ENCODE measurements around the gene ZFP36L1.
A peak's percentile ranks its signal among the peaks of the same experiment; 100 is the strongest.
"Not testable (repeated sequence)": the region's sequence is repeated elsewhere in the genome, so short reads cannot be mapped to it uniquely, and the experiment has no call there.

ZFP36L1 gene

DNA sequence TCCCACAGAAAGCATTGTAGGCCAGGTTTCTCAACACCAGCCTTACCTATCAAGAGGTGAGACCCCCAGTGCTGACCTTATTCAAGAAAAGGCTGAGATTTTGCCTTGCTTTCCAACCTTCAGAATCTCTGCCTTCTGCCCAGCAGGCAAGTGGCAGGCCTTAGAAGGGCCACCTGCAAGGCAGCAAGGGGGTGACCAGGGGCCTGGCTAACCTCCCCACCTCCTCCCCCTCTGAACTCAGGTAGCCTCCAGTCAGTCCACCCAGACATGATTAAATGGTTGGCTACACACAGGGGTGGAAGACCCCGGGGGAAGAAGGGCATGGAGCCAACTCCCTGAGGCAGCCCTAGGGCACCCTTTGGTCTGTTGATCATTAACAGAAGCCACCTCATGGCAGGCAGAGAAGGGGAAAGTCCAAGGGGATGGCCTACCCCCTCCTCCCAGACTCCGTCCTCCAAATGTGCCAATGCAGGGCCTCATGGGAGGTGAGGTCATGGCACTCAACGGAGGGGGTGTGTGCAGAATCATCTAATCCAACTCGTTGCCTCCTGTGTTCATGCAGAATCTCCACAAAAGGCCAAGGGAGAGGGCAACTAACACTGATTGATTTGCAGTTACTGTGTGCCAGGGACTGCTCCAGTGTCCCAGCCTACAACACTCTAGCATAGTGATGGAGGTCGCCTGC, 8.5 kb downstream of the ZFP36L1 start:
- peak; percentile 39 for DNase-seq (ENCODE audit: low read depth)

DNA sequence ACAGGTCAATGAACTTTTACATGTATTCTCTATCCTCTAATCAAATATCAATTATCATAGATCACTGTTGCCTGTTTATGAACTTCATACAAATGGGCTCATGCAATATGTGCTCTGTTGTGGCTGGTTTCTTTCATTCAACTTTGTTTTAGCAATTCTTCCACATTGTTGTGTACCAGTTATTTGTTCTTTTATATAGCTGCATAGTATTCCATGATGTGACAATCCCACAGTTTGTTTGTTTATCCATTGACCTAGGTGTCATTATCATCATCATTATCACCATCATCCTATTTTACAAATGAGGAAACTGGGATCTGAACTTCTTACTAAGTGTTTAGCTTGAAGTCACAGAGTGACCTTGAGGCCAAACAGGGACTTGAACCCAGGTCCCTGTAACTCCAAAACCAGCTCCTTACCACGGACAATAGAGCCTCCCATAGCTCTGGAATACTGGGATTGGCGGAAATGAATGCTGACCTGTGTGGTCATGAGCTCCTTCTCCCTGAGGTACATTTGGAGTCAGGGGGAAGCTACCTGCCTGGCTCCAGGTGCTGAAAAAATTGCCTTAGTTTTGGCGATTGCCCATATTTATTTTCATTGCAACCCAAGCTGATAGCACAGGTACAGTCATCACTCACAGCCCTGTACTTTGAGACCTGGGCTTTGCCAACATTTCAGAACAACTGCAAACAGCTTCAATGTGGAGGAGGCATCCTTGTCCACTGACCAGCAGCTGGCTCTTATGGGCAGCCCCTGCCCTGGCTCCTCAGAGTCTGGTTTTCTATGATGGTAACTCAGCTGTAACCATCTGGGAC, 9.2 kb downstream of the ZFP36L1 start:
- DNase-seq (ENCODE audit: low read depth): no peak

DNA sequence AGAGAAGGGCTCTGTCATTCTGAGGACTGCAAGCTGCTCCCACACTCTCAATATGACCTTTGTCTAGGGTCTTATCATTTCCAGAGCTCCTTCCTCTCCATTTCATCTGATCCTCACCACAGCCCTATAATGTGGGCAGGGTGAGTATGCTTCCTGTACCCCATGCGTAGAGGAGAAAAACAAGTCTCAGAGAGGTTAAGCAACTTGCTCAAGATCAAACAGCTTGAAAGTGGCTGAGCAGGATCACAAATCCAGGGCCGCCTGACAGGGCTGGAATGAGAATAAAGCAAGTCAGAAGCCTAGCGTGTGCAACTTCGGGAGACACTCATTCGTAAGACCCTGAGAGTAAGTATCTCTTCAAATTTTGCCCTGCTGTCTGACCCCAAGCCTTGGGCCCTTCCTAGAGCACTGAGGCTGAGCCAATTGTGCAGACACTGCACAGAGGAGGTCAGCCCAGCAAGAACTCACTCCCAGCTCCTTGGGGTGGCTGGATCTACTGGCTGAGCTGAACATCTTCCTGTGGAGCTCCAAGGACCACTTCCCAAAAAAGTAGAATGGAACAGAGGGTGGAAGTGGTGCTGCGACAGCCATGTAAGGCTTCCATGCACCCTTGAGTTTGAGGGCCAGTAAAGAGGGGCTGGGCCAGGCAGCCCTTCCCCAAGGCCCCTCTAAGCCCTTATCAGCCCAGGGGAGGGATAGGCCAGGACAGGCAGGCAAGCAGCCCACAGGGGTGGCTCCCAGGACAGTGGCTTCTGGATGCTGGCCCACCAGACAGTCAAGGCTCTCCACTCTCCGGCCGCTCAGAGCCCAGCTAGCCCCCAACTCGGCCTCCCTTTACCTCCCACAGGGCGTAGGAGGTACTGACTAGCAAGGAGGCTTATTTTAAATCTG, 10.5 kb downstream of the ZFP36L1 start:
- DNase-seq (ENCODE audit: low read depth): no peak

DNA sequence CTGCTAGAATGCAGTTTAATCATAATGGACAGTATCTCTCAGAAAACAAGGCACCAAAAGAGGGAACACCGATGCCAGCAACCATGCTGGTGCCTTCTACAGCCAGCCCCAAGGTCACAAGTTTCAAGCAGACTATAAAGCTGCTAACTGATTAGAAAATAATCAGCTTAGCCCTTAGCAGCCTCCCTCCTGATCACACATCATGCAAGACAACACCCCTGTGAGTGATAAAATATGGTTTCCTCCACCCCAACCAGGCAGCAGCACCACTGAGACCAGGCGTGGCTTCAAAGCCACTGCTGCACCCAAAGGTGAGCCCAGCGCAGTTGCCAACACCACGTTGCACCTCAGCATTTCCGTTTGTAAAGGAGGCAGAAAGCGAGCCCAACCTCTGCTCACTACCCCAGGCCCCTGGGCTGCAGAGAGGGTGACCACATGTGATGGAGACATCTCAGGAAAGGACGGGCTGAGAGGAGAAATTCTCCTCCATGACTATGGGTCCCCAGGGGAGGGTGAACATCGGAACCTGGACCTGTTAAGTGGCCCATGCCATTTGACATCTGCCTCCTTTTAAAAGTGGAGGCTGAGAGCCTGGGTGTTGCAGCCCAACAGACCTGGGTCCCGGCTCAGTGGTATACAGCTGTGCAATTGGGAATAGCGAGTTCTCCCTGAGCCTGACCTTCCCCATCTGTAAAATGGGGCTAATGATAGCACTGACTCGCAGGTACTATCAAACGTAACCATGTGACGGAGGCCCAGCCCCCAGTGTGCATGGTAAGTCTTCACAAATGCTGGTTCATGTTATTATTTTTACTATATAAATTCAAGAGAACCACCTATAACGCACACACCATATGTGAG, 11.5 kb downstream of the ZFP36L1 start:
- no peak for DNase-seq (ENCODE audit: low read depth)

DNA sequence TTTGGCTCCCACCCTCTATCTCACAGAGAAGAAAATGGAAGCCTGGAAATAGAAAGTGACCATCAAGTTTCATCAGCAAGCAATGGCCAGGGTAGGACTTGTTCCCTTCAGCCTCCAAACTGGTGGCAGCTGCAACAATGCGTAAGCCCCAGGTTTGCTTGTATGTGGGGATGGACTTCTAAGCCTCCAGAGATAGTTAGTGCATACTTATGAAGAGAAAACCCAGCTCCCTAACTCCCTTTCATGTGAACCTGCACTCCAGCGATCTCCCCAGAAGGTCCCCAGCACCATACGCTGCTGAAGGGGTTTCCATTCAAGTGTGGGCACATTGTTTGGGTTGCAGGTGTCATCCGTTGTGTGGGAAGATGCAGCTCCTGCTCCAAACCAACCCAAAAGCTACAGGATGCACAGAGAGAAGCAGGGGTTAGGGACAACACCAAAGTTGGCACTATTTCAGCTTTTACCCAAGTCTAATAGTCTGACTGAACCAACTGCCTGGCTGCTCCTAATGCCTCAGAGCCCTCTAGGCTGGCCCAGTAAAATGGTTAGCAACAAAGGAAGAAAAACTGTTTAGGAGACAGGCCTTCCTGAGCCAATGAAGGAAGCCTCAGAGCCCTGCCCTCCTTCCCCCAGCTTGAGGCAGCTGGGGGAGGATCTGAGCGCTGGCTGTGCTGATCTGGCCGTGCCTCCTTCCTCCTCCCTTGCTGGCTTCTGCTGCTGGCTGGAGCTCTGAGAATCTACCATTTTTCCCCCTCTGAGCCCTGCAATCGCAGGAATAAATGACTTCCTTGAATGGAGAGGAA, 12.3 kb downstream of the ZFP36L1 start:
- DNase-seq (ENCODE audit: low read depth): peak; percentile 77

DNA sequence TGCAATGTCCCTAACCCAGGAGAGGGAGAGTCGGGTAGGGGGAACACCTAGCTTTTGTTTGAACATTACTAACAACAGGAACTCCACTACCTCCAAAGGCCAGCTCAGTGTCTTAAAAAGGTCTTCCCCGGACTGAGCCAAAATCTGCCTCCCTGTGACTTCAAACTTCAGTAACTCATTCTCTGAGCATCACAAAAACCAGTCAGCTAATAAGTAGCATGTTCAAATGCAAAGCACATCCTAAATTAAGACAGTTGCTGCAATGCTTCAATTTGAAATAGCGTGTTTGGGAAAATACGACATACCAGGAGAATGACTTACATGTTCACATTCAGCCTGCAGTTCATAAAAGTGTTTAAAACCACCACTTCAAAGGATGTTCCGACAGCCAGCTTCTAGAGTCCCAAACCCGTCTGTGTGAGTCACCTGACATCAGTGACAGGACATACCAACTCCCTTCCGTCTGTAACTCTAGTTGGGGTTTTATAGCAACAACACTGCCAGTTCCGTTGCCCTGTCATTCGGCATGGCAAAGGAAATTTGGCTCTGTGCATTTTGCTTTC, 13.0 kb downstream of the ZFP36L1 start:
- peak; percentile 87 for DNase-seq (ENCODE audit: low read depth)

DNA sequence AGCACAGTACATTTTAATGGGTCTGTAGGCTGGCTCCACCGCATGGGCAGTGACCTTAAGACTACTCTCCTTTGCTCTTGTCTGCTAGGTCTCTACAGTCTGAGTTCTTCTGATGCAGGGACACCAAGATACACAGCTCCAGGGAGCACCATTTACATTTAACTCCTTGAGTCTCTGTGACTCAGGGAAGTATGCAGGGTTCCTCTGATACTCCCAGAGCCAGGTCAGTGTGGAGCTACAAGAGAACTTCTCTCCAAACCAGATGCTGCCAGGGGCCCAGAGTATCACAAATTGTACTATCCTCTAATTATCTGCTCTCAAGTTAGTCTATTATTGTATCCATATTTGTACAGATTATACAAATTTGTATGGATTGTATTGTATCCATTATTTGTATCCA, 15.2 kb downstream of the ZFP36L1 start:
- no peak for DNase-seq (ENCODE audit: low read depth)

DNA sequence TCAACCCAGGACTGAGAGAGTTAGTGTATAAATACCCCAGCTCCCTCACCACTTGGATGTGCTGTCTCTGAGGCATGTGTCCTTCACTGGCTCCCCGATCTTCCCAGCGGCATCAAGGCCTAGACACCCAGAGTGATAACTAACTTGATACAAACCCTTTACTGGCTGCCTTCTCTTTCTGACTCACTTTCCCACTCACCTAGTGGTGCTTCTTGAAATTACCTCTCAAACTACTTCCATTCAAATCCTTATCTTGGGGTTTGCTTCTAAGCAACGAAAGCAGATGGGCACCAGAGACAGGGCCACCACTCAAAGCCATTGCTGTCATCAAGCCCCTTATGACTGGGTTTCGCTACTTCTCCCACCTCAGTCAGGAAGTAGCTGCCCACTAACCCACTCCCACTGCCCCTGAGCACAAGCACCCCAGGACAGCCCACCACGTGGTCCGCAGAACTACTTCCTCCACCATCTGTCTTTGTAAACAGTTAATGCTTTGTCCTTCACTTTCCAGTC, 17.2 kb downstream of the ZFP36L1 start:
- DNase-seq (ENCODE audit: low read depth): no peak

DNA sequence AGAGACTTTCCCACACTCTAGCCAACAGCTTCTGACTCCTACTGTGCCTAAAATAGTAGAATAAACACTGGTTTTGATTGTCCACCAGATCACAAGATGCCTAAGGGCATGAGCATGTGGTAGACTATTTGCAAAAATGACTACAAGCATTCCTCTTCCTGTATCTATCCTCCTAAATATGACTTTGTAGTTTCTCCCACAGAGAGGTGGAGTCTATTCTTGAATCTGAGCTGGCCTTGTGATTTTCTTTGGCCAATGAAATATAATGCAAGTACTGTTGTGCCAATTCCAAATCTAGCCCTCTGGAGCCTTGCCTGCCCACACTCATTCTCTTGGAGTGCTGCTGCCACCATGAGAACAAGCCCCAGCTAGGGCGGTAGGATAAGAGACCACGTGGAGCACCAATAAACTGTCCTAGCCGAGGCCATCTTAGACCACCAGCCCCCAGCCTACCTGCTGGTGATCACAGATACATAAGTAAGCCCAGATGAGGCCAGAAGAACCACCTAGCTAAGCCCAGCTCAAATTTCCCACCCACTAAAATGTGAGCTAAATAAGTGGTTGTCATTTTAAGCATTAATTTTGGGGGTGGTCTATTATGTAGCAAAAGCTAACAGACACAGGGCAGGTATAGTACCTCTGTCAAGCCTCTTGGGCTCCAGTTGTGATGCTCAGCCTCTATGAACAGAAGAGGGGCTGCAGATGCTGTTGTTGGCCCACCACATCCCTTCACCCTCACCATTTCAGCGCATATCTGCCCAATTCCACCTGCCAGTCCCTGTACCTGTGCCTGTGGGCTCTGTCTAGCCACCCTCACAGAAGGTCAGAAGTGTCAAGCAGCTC, 17.9 kb downstream of the ZFP36L1 start:
- no peak for DNase-seq (ENCODE audit: low read depth)

DNA sequence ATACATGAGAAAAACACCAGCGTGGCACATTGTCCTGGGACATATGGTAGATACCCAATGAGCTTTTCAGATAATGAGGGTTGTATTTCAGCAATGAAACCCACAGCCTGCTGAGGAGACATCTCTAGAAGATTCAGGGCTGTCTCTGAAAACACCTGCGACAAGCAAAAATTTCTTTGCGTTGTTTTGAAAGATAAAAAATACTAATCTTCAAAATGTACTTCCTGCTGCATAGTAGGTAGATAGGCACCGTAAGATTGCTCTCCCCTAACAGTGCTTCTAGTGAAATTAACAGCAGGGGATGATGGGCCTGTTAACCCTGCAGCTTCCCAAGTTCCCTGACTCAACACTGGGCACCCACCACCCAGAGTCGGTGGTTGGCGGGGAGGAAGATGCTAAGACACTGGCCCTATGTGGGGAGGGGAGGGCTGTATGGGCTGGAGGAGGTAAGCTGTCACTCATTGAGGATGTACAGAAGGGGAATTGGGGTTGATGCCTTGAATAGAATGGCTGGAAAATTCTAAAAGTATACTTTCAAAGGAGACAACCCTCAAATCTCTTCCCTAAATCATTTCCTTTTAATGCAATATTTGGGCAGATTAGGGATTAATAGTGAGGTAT, 20.0 kb downstream of the ZFP36L1 start:
- DNase-seq (ENCODE audit: low read depth): no peak

DNA sequence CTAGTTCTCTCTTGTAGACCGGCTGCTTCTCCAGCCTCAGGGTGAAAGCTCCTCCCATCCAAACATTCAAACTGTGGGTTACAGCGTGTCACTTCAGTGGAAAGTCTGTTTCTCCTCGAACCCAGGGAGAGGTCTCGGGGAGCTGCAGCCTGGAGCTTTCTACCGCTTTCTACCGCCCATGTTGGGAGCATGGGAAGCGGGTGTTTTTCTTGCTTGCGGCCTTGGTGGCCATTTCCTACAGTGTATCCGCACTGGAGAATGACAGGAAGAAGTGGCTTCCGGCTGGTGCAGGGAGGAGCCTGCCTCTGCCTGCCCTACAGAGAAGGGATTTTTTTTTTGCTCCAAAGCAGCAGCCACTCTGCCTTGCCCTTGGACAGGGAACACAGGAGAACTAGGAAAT, 21.2 kb downstream of the ZFP36L1 start:
- no peak for DNase-seq (ENCODE audit: low read depth)

DNA sequence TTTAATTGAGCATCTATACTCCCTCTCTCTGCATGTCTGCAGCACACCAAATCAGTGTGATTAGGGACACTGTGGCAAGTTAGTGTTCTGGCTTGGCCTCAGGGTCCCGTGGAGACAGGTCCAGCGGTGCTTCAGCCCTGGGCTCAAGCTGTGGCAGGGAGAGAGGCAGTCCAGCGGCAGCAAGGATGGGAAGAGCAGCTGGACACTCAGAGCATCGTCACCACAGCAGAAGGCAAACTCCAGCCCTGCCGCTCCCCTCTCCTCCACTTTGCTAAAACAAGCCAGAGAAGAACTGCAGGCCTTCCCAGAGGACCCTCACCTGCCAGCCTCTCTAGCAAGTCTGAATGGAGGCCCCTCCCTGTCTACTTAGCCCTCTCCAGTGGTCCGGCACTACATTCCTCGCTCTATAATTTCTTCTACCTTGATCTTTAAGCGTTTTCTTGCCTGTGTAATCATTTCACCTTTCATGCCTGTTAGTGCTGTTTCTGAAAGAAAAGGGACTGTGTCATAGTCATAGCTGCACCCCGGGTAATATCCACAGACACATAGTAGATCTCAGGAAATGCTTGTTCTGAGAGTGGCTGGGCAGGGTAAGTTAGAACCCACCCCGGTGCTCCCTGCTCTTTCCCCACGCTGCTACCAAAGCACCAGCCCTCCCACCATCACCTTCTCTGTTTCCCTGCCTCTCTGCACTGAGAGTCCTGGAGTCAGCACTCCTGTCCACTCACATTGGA, 22.1 kb downstream of the ZFP36L1 start:
- DNase-seq (ENCODE audit: low read depth): no peak

DNA sequence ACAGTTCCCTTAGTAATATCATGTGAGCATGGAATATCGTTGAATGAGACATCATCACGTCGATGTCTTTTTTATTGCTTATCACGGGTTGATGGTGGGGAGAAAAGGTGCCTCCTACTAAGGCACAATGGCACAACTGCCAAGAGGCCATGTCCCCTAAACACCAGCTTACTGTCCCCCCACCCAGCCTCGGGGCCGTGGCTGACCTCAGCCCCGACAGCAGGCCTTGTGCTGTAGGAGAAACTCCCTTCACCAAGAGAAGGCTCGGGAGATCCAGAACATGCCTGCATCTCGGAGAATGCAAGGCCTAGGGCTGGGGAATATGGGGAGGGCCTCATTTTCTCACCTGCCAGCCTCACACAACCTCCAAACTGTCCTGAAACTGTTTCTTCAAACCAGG, 22.8 kb downstream of the ZFP36L1 start:
- DNase-seq (ENCODE audit: low read depth): no peak

DNA sequence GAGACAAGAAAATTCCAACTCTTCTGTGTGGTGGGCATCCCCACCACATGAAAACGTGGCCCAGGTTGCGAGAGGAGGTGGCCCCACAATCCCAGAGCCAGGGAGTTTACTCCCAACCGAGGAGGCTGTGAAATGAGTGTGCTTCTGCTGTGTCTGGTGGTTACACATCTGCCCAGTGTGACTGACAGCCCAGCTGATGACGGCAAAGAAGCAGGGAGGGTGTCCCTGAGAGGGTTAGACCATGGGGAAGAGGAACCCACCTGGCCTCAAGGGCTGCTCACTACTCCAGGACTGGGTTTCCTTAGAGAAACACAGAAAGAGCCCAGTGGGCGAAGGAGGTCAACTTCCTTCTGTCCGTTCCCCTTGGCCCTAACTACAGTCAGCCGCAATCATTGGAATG, 24.6 kb downstream of the ZFP36L1 start:
- no peak for DNase-seq (ENCODE audit: low read depth)

DNA sequence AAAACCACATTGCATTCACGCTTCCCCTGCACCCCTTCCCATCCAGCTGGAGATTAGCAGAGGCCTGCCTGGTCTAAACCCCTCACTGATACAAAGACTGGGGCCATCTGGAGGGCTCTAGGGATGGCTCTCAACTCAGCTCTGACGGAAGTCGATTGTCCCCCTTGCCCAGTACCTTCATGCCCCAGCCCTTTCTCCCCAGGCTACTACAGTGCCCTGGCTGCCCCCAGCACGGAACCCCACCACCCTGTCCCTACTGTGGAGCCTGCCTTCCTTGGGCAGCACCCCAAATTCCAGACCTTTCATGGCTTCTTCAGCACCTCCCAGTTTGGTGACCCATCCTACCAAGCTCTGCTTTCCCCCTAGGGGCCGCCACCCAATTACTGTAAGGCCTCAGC, 25.6 kb downstream of the ZFP36L1 start:
- no peak for DNase-seq (ENCODE audit: low read depth)

DNA sequence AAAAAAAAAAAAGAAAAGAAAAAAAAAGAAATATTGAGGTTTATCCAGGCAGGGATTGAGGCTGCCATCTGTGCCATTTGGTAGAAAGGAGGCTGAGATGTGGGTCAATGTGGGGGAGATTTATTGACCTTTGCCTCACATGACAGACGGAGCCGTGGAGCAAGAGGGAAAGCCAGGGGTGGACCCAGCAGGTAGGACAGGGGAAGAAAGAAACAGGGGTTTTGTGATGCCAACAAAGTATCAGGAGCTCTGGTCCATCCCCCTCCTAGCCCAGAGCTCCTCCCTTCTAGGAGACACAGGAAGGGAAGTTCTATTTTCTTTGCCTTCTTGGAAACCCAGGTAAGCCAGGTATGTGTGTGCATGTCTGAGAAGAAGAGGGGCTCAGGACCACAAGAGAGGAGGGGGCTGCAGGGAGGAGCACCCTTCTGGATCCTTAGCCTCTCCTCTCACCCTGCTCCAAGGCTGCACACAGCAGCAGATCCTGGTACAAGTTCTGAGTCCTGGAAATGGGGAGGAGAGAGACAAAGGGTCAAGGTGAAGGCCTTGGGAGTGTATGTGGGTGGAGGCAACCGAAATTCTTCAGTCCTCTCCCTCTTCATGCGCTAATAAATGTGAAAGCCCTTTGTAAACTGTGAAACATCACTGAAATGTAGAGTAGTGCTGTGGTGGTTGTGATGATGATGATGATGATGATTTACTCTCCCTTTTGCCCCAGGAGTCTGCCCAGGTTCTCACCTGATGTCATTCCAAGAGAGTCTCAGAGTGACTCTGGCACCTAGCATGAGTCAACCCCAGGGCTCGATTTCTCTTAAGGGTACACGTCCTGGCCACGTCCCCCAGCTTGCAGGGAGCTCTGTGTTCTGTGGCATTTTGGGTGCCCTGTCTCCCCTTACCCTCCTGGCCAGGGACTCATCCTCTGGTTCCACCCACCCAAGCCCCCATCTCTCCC, 26.3 kb downstream of the ZFP36L1 start:
- no peak for DNase-seq (ENCODE audit: low read depth)

DNA sequence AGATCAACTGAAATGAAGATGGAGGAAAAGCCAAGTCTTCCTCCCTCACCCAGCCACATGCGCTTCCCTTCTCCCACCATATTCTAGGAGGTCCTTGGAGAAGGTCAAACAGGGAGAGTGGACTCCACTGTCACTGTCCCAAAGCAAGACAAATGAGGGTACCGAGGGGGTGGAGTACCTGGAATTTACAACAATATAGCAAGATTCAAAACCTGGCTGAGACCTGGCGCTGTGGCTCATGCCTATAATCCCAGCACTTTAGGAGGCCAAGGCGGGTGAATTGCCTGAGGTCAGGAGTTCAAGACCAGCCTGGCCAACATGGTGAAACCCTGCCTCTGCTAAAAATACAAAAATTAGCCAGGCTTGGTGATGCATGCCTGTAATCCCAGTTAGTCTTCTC, 29.0 kb downstream of the ZFP36L1 start:
- not testable (repeated sequence) for DNase-seq (ENCODE audit: low read depth)
